K562 (cell line): ENCODE results near the gene NT5DC2. TPM values are rescaled to one million over a fixed set of nuclear protein-coding genes. Genes with fewer than 3 reads are reported as not detected.

Source experiments
- ATAC-seq: fragments of 200-7000 bp; cut with Tn5 transposase; 3 replicates; pipeline ENCODE4 v1.9.1; 2020; ENCODE audit warnings: moderate library complexity
- BruUV-seq: library from RNA; stranded (reverse); fragments of 400-500 nt; replicated peaks from 2 replicates; lab custom pipeline; 2021; lab: Mats Ljungman, UMichigan
- CTCF ChIA-PET: fragments of 300-600 bp; formaldehyde crosslinking; extraction: SDS; loops from one replicate; lab custom pipeline; 2021; ENCODE audit warnings: low intra/inter-chr PET ratio; lab: Yijun Ruan, JAX
- POLR2A ChIA-PET: fragments of 300-600, 350-650 bp; sonication (Branson Sonifier 250); formaldehyde crosslinking; extraction: SDS; loops from one replicate; lab custom pipeline; 2021; ENCODE audit warnings: antibody characterized with exemption, inconsistent platforms; lab: Yijun Ruan, JAX
- DNase-seq, 4 experiments: peaks; one replicate each; pipeline versions ENCODE4 v3.0.0 to v3.0.0-alpha.2; 2011 to 2018; ENCODE audit warnings: low spot score in 3 of 4, mixed read lengths in 3 of 4; ENCODE audit errors: extremely low read depth in 1 of 4
- FAIRE-seq: peaks from 2 replicates; lab custom pipeline; 2011; peaks lifted over from hg19 to GRCh38; lab: Jason Lieb, UNC
- H2AFZ ChIP-seq: 2 replicates; pipeline ENCODE4 v1.6.0; 2011; ENCODE audit warnings: low read depth, low read length, control low read depth, inconsistent platforms
- H3K27ac ChIP-seq: fragments of 200-600 bp; 3 replicates; pipeline ENCODE4 v1.8.0; 2011; ENCODE audit warnings: low read depth, mild to moderate bottlenecking, control low read depth, inconsistent platforms, low read length, moderate library complexity, mixed read lengths; ENCODE audit errors: extremely low read depth
- H3K27me3 ChIP-seq, 2 experiments: fragments of 300-600 bp in 1 of 2; 2 replicates in 1 of 2; 3 replicates in 1 of 2; pipeline versions ENCODE4 v1.6.0 to v1.8.0; 2011; ENCODE audit warnings: inconsistent platforms in 2 of 2, low read length in 2 of 2, mild to moderate bottlenecking in 1 of 2, mixed read lengths in 1 of 2, moderate library complexity in 1 of 2; ENCODE audit not compliant: control insufficient read depth in 2 of 2, insufficient read depth in 2 of 2
- H3K36me3 ChIP-seq: fragments of 300-600 bp; 3 replicates; pipeline ENCODE4 v1.8.0; 2011; ENCODE audit warnings: mild to moderate bottlenecking, low read length, inconsistent platforms; ENCODE audit not compliant: control insufficient read depth, insufficient read depth
- H3K4me1 ChIP-seq, 2 experiments: fragments of 200-600 bp in 1 of 2; replicated peaks in 1 of 2; 2 replicates in 1 of 2; 3 replicates in 1 of 2; pipeline versions ENCODE4 v1.5.1 to v1.8.0; 2011; ENCODE audit warnings: inconsistent platforms in 2 of 2, low read length in 2 of 2, mild to moderate bottlenecking in 1 of 2, mixed read lengths in 1 of 2, moderate library complexity in 1 of 2; ENCODE audit not compliant: control insufficient read depth in 2 of 2, insufficient read depth in 2 of 2
- H3K4me2 ChIP-seq: 2 replicates; pipeline ENCODE4 v1.6.1; 2011; ENCODE audit warnings: low read length, control low read depth, inconsistent platforms, mixed read lengths; ENCODE audit not compliant: insufficient read depth
- H3K4me3 ChIP-seq: fragments of 200-600 bp; sonication (generic), shearing (Covaris generic); 2 replicates; pipeline ENCODE4 v1.5.1; 2016; ENCODE audit warnings: control low read depth, inconsistent platforms
- H3K79me2 ChIP-seq: fragments of 200-600 bp; 3 replicates; pipeline ENCODE4 v1.8.0; 2011; ENCODE audit warnings: low read length, inconsistent platforms; ENCODE audit not compliant: control insufficient read depth, insufficient read depth
- H3K9ac ChIP-seq, 2 experiments: 2 replicates each; pipeline versions ENCODE4 v1.6.0 to v1.6.1; 2011; ENCODE audit warnings: low read depth in 2 of 2, low read length in 2 of 2, control low read depth in 1 of 2, inconsistent platforms in 1 of 2, mild to moderate bottlenecking in 1 of 2, mixed read lengths in 1 of 2; ENCODE audit not compliant: insufficient read depth in 1 of 2
- H3K9me1 ChIP-seq: one replicate; pipeline ENCODE4 v1.6.0; 2011; ENCODE audit warnings: inconsistent platforms, mild to moderate bottlenecking, low read length, moderate library complexity; ENCODE audit not compliant: control insufficient read depth, insufficient read depth
- H3K9me3 ChIP-seq: replicated peaks from 2 replicates; pipeline ENCODE4 v1.5.1; 2011; ENCODE audit warnings: low read depth, low read length, inconsistent platforms; ENCODE audit not compliant: control insufficient read depth, insufficient read depth
- H4K20me1 ChIP-seq: replicated peaks from 2 replicates; pipeline ENCODE4 v1.6.1; 2011; ENCODE audit warnings: low read length, inconsistent platforms, mixed read lengths; ENCODE audit not compliant: control insufficient read depth, insufficient read depth
- BMI1 ChIP-seq: fragments of 150-350 bp; IDR thresholded peaks from 2 replicates; pipeline ENCODE4 v1.6.1; 2014; ENCODE audit warnings: low read length
- EP400 ChIP-seq: fragments of 450-650 bp; IDR thresholded peaks from 2 replicates; pipeline ENCODE4 v1.6.1; 2017; ENCODE audit warnings: antibody characterized with exemption, mild to moderate bottlenecking, moderate library complexity
- FOXA1 ChIP-seq: fragments of 450-650 bp; IDR thresholded peaks from 2 replicates; pipeline ENCODE4 v1.6.1; 2016; ENCODE audit warnings: mild to moderate bottlenecking, borderline replicate concordance
- KLF13 ChIP-seq: fragments of 450-650 bp; IDR thresholded peaks from 2 replicates; pipeline ENCODE4 v1.6.1; 2016; ENCODE audit warnings: missing genetic modification characterization, low read depth, mild to moderate bottlenecking, missing compliant biosample characterization, moderate library complexity, borderline replicate concordance
- MLLT1 ChIP-seq, 2 experiments: fragments of 450-650 bp; IDR thresholded peaks; 2 replicates each; pipeline ENCODE4 v1.6.1; 2016
- MLX ChIP-seq, 2 experiments: fragments of 450-650 bp in 1 of 2; sonication (generic) in 1 of 2; formaldehyde crosslinking; conservative IDR thresholded peaks; 2 replicates each; pipeline versions ENCODE4 v1.4.0 to v1.8.1; 2020 to 2022; ENCODE audit warnings: mild to moderate bottlenecking in 1 of 2, missing genetic modification reagents in 1 of 2
- PHF21A ChIP-seq: fragments of 450-650 bp; IDR thresholded peaks from 2 replicates; pipeline ENCODE4 v1.6.1; 2017; ENCODE audit warnings: low read depth, borderline replicate concordance
- POLR2AphosphoS2 ChIP-seq: IDR thresholded peaks from 2 replicates; pipeline ENCODE4 v1.6.1; 2012; ENCODE audit warnings: low read length, improper control_type of control experiment
- RB1 ChIP-seq: fragments of 450-650 bp; IDR thresholded peaks from 2 replicates; pipeline ENCODE4 v1.6.1; 2017; ENCODE audit warnings: low read depth, mild to moderate bottlenecking
- RHOXF2B ChIP-seq: fragments of 250-450 bp; sonication (Bioruptor Pico); conservative IDR thresholded peaks from 2 replicates; pipeline ENCODE4 v1.5.1; 2021
- TAL1 ChIP-seq: fragments of 450-650 bp; IDR thresholded peaks from 2 replicates; pipeline ENCODE4 v1.6.1; 2016; ENCODE audit warnings: mild to moderate bottlenecking
- TSC22D4 ChIP-seq: fragments of 450-650 bp; IDR thresholded peaks from 2 replicates; pipeline ENCODE4 v1.6.1; 2016; ENCODE audit warnings: missing genetic modification characterization, missing biosample characterization, control low read depth
- ZEB2 ChIP-seq: fragments of 450-650 bp; IDR thresholded peaks from 2 replicates; pipeline ENCODE4 v1.6.1; 2016
- ZNF384 ChIP-seq: IDR thresholded peaks from 2 replicates; pipeline ENCODE4 v1.6.1; 2012; ENCODE audit warnings: low read depth, low read length, improper control_type of control experiment
- ZNF431 ChIP-seq: sonication (generic); formaldehyde crosslinking; IDR thresholded peaks from 2 replicates; pipeline ENCODE4 v1.8.0; 2022; ENCODE audit warnings: mild to moderate bottlenecking, missing genetic modification reagents
- ZNF561 ChIP-seq: fragments of 450-650 bp; formaldehyde crosslinking; conservative IDR thresholded peaks from 2 replicates; pipeline ENCODE4 v1.4.0; 2020; ENCODE audit warnings: mild to moderate bottlenecking, moderate library complexity
- WGBS: fragments of 100-300 bp; shearing (Covaris generic); methylation state at CpG from one replicate; pipeline ENCODE4 v1.1.6; 2016; ENCODE audit warnings: low coverage, mixed read lengths; ENCODE audit not compliant: insufficient coverage; ENCODE audit errors: missing lambda C conversion rate; 5-methylcytosine and 5-hydroxymethylcytosine counted together
- in situ Hi-C: fragments of 300-500 bp; cut with MboI; formaldehyde crosslinking; loops from 4 replicates; pipeline ENCODE4 v1.15.0; 2018; ENCODE audit warnings: inconsistent platforms, mixed read lengths
- intact Hi-C: fragments of 100-400 bp; cut with micrococcal nuclease; formaldehyde crosslinking; loops from 2 replicates; pipeline ENCODE4 v1.14.2; 2022
- polyA plus RNA-seq, 8 experiments: library from polyadenylated mRNA; depleted of rRNA in 4 of 8; stranded (reverse) in 5 of 8; unstranded in 3 of 8; fragments of >200 nt; fragmentation: Nextera tagmentation in 2 of 8; fragmentation: Illumina TruSeq in 1 of 8; extraction: Ambion mirVana in 2 of 8; extraction: Trizol in 1 of 8; gene quantifications; 2 replicates each; pipeline versions ENCODE4 v1.2.1 to v1.2.3, GENCODE V29; 2011 to 2014; ENCODE audit warnings: inconsistent platforms in 1 of 8, missing spikeins in 1 of 8
- total RNA-seq, 7 experiments: library from RNA; depleted of rRNA in 6 of 7; stranded (reverse); fragments of >200 nt in 6 of 7; fragmentation: Illumina TruSeq in 2 of 7; extraction: Trizol in 2 of 7; gene quantifications; 2 replicates each; pipeline versions ENCODE4 v1.2.1 to v1.2.3, GENCODE V29; 2011 to 2021; ENCODE audit warnings: low replicate concordance in 1 of 7
- TF ChIP-seq, protein P1 (sequence below), 2 experiments: fragments of 450-650 bp in 1 of 2; IDR thresholded peaks; 2 replicates each; pipeline ENCODE4 v1.6.1; 2011 to 2017; ENCODE audit warnings: low read depth in 2 of 2, antibody characterized with exemption in 1 of 2, borderline replicate concordance in 1 of 2, low read length in 1 of 2, mild to moderate bottlenecking in 1 of 2, mixed read lengths in 1 of 2; ENCODE audit not compliant: control insufficient read depth in 1 of 2

The NT5DC2 gene
- total and polyA plus RNA-seq, 9 of the 15 experiments (the other 6 are each of a cell fraction or from before 2014, with no cell fraction given): 25.6 to 168 (median 122) TPM

- BruUV-seq: no TSS peak
- TF ChIP-seq TSC22D4: no peak
- no peak for TF ChIP-seq MLX (CRISPR knock-in tag; conservative IDR thresholded peaks at IDR 0.05)
- no peak for TF ChIP-seq ZEB2
- no peak for TF ChIP-seq KLF13
- no peak for TF ChIP-seq POLR2AphosphoS2
- TF ChIP-seq FOXA1: no peak
- no peak for TF ChIP-seq BMI1
- no peak for TF ChIP-seq MLLT1 (IDR thresholded peaks at IDR 0.05)
- TF ChIP-seq RB1: no peak
- TF ChIP-seq ZNF561 (CRISPR knock-in tag): no peak
- no peak for TF ChIP-seq PHF21A
- no peak for TF ChIP-seq EP400
- no peak for TF ChIP-seq TAL1
- TF ChIP-seq ZNF384: no peak
- TF ChIP-seq RHOXF2B (CRISPR knock-in tag): no peak
- TF ChIP-seq, protein P1, sequence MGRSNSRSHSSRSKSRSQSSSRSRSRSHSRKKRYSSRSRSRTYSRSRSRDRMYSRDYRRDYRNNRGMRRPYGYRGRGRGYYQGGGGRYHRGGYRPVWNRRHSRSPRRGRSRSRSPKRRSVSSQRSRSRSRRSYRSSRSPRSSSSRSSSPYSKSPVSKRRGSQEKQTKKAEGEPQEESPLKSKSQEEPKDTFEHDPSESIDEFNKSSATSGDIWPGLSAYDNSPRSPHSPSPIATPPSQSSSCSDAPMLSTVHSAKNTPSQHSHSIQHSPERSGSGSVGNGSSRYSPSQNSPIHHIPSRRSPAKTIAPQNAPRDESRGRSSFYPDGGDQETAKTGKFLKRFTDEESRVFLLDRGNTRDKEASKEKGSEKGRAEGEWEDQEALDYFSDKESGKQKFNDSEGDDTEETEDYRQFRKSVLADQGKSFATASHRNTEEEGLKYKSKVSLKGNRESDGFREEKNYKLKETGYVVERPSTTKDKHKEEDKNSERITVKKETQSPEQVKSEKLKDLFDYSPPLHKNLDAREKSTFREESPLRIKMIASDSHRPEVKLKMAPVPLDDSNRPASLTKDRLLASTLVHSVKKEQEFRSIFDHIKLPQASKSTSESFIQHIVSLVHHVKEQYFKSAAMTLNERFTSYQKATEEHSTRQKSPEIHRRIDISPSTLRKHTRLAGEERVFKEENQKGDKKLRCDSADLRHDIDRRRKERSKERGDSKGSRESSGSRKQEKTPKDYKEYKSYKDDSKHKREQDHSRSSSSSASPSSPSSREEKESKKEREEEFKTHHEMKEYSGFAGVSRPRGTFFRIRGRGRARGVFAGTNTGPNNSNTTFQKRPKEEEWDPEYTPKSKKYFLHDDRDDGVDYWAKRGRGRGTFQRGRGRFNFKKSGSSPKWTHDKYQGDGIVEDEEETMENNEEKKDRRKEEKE (IDR thresholded peaks at IDR 0.05; ENCODE audit: borderline replicate concordance in 1 of 2, control insufficient read depth in 1 of 2, low read depth in 2 of 2, low read length in 1 of 2): no peak
- TF ChIP-seq ZNF431 (CRISPR knock-in tag): no peak
Measured at GRCh38 chr3:52477076-52477795, 56.4 kb downstream of the NT5DC2 start.

More at GRCh38 chr3:52477076-52477795, 56.4 kb downstream of the NT5DC2 start:
- Histone ChIP-seq H3K4me3 (no peak overlapping the region), H3K9me1 (no peaks in the 10 kb centered on the region), H3K9ac (no peak overlapping the region), H4K20me1 (no peaks in the 10 kb centered on the region), H3K4me1 (peaks cover 0 to 3% of the 10 kb centered on the region in 2 experiments; a peak in 2 of 5 replicates), H3K27me3 (no peaks in the 10 kb centered on the region), H3K4me2 (no peak overlapping the region), H3K79me2 (no peaks in the 10 kb centered on the region), H3K9me3 (no peaks in the 10 kb centered on the region), H3K36me3 (peaks cover 92% of the 10 kb centered on the region; the same call in 2 of the 3 replicates), H2AFZ (no peak overlapping the region), H3K27ac (no peak overlapping the region)
- DNase-seq (no peak), FAIRE-seq (no peak), ATAC-seq (no peak)
- in situ Hi-C loops: no loop called here
- intact Hi-C loops: no loop called here
- ChIA-PET POLR2A (no interaction called here), CTCF (no interaction called here)
- WGBS: 94% methylated on average over 16 of the region's 16 CpGs
